Kidney (tissue), 14 donors: Measurements from ENCODE around the gene HLA-DMA. TPM values are rescaled to one million over a fixed set of nuclear protein-coding genes. Genes with fewer than 3 reads are reported as not detected.

Experiments used
- DNase-seq, 5 donors: peaks; one replicate each; pipeline ENCODE4 v3.0.0-alpha.2; 2013 to 2020
- FAIRE-seq: peaks from 2 replicates; lab custom pipeline; 2012; peaks lifted over from hg19 to GRCh38; lab: Jason Lieb, UNC
- H3K27ac ChIP-seq, 2 donors: one replicate each; pipeline ENCODE4 v1.7.0; 2013; ENCODE audit warnings: low read depth in 2 of 2, low read length in 2 of 2, inconsistent platforms in 1 of 2
- H3K27me3 ChIP-seq: one replicate; pipeline ENCODE4 v1.7.1; 2013; ENCODE audit warnings: low read length, inconsistent platforms; ENCODE audit not compliant: control insufficient read depth, insufficient read depth
- H3K36me3 ChIP-seq, 3 donors: one replicate each; pipeline versions ENCODE4 v1.7.0 to v1.7.1; 2013; ENCODE audit warnings: low read length in 3 of 3, control low read depth in 1 of 3, inconsistent platforms in 1 of 3; ENCODE audit not compliant: insufficient read depth in 3 of 3, control insufficient read depth in 2 of 3
- H3K4me1 ChIP-seq, 3 donors: one replicate each; pipeline versions ENCODE4 v1.7.0 to v1.7.1; 2013; ENCODE audit warnings: low read length in 3 of 3, inconsistent platforms in 1 of 3, low read depth in 1 of 3; ENCODE audit not compliant: control insufficient read depth in 2 of 3, insufficient read depth in 2 of 3
- H3K4me3 ChIP-seq, 3 donors: one replicate each; pipeline versions ENCODE4 v1.7.0 to v1.8.1; 2013; ENCODE audit warnings: low read length in 3 of 3, control low read depth in 1 of 3, inconsistent platforms in 1 of 3
- H3K9ac ChIP-seq, 3 donors: one replicate each; pipeline versions ENCODE4 v1.7.0 to v1.7.1; 2013; ENCODE audit warnings: low read length in 3 of 3, control low read depth in 1 of 3, inconsistent platforms in 1 of 3
- H3K9me3 ChIP-seq, 3 donors: one replicate each; pipeline versions ENCODE4 v1.7.0 to v1.7.1; 2013; ENCODE audit warnings: low read length in 3 of 3, control low read depth in 1 of 3, inconsistent platforms in 1 of 3; ENCODE audit not compliant: control insufficient read depth in 2 of 3, insufficient read depth in 1 of 3
- intact Hi-C: fragments of 100-400 bp; cut with DNase I; formaldehyde crosslinking; loops from one replicate; pipeline ENCODE4 v1.11.1; 2022
- polyA plus RNA-seq: library from polyadenylated mRNA; stranded (reverse); fragments of 350-450 nt; fragmentation: Illumina TruSeq; extraction: RNeasy Lipid Tissue Mini Kit (QIAGEN cat#74804); gene quantifications from one replicate; pipeline ENCODE4 v1.2.3, GENCODE V29; 2014; ENCODE audit warnings: low read depth, low replicate concordance; ENCODE audit not compliant: insufficient read depth
- total RNA-seq: library from RNA; stranded (reverse); fragmentation: NEBNext Ultra II Directional; extraction: Animal tissue kit (Norgen Biotek cat#: 25700); gene quantifications from one replicate; pipeline ENCODE4 v1.2.1, GENCODE V29; 2021
- TF ChIP-seq, protein P1 (sequence below): IDR thresholded peaks from 3 replicates; pipeline ENCODE4 v1.5.1; 2012; ENCODE audit warnings: mild to moderate bottlenecking, moderate library complexity, borderline replicate concordance; ENCODE audit not compliant: insufficient read depth; ENCODE audit errors: extremely low read depth
- donor health status: control.
- donor health status: control.
- donor health status: control.
- donor health status: control.
- donor health status: control.
- donor health status: DM: yes; HTN: yes; CAD: no.
- donor health status: Normal renal cell carcinoma (clear cell type).

The HLA-DMA gene
- total and polyA plus RNA-seq, 2 donors from 2014 or later, result 98.5 to 101 TPM

GRCh38 chr6:32932132-32932868 lies 20.6 kb downstream of the HLA-DMA start:
- Histone ChIP-seq H3K4me1 (no peaks in the 10 kb centered on the region), H3K9ac (no peak overlapping the region), H3K36me3 (no peaks in the 10 kb centered on the region), H3K9me3 (no peaks in the 10 kb centered on the region), H3K27me3 (no peaks in the 10 kb centered on the region), H3K27ac (no peak overlapping the region), H3K4me3 (no peak overlapping the region)
- DNase-seq (no peak), FAIRE-seq (no peak)
- TF ChIP-seq, protein P1, sequence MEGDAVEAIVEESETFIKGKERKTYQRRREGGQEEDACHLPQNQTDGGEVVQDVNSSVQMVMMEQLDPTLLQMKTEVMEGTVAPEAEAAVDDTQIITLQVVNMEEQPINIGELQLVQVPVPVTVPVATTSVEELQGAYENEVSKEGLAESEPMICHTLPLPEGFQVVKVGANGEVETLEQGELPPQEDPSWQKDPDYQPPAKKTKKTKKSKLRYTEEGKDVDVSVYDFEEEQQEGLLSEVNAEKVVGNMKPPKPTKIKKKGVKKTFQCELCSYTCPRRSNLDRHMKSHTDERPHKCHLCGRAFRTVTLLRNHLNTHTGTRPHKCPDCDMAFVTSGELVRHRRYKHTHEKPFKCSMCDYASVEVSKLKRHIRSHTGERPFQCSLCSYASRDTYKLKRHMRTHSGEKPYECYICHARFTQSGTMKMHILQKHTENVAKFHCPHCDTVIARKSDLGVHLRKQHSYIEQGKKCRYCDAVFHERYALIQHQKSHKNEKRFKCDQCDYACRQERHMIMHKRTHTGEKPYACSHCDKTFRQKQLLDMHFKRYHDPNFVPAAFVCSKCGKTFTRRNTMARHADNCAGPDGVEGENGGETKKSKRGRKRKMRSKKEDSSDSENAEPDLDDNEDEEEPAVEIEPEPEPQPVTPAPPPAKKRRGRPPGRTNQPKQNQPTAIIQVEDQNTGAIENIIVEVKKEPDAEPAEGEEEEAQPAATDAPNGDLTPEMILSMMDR, result no peak
- intact Hi-C loops, result no loop called here

DNA sequence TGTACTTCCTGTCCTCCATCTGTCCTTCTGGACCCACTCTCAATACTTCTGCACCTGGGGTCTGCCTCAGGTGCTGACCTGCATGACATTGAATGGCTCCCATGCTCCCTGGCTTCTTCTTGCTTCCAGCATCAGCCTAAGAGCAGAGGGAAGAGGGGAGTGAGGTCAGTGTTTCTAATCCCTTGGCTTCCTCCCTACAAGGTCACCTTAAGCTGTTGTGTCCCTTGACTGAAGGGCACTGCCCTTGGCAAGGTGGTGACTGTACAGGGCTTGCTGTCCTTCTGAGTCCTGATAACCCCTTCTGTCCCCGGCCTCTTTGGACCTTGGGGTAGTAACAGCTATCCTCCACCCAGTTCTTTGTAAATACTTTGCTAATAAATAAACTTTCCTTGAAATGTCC lies 21.7 kb downstream of the HLA-DMA start:
- Histone ChIP-seq H3K9ac (no peak overlapping the region), H3K27me3 (no peaks in the 10 kb centered on the region), H3K4me1 (no peaks in the 10 kb centered on the region), H3K9me3 (no peaks in the 10 kb centered on the region), H3K36me3 (no peaks in the 10 kb centered on the region), H3K27ac (no peak overlapping the region), H3K4me3 (no peak overlapping the region)
- intact Hi-C loops, result no loop called here
- no peak for DNase-seq
- TF ChIP-seq, protein P1, result no peak
- FAIRE-seq, result no peak

- Histone ChIP-seq H3K4me3 (no peak overlapping the region), H3K36me3 (no peaks in the 10 kb centered on the region), H3K9me3 (no peaks in the 10 kb centered on the region), H3K27ac (no peak overlapping the region), H3K27me3 (no peaks in the 10 kb centered on the region), H3K4me1 (no peaks in the 10 kb centered on the region), H3K9ac (no peak overlapping the region)
- TF ChIP-seq, protein P1, result no peak
- intact Hi-C loops, result no loop called here
- DNase-seq (no peak), FAIRE-seq (no peak)
Observed at GRCh38 chr6:32922083-32922482, 30.8 kb downstream of the HLA-DMA start.
